Posterior cingulate gyrus (tissue), 11 donors: ENCODE measurements around the gene RPLP1.

ENCODE experiments used
- DNase-seq, 10 donors: peaks; one replicate each; pipeline versions ENCODE4 v3.0.0 to v3.0.0-alpha.2; 2020 to 2021; ENCODE audit warnings: mixed read lengths in 3 of 10
- intact Hi-C: fragments of 100-400 bp; cut with DNase I; formaldehyde crosslinking; loops from one replicate; pipeline ENCODE4 v1.15.1; 2023

RPLP1 gene

GRCh38 chr15:69452692-69453521 is at the start of gene RPLP1:
Gene RPLP1, plus strand, starts transcription at chr15:69452818. Its CDS starts 131 bp downstream, at chr15:69452949.
- intact Hi-C loops, result loop anchor here (1.0 kb wide), 1 partner anchor 9 kb away; no protein-coding TSS in a partner anchor
- DNase-seq, result peak; percentile 95 to 99 (median 97)

GRCh38 chr15:69403594-69403993 is 49.0 kb upstream of the RPLP1 start:
- intact Hi-C loops, result no loop called here
- no peak for DNase-seq

GRCh38 chr15:69405110-69405509 is 47.5 kb upstream of the RPLP1 start:
- no peak for DNase-seq
- intact Hi-C loops, result no loop called here

GRCh38 chr15:69407719-69408400 is 44.8 kb upstream of the RPLP1 start:
- intact Hi-C loops, result no loop called here
- DNase-seq, result no peak

- intact Hi-C loops, result no loop called here
- no peak for DNase-seq
Observed at GRCh38 chr15:69408841-69409240, 43.8 kb upstream of the RPLP1 start.

- peak in 6 of 10 donors; percentile 33 to 88 (median 51) for DNase-seq
- intact Hi-C loops, result no loop called here
Observed at GRCh38 chr15:69410248-69410874, 42.3 kb upstream of the RPLP1 start.

- intact Hi-C loops, result no loop called here
- no peak for DNase-seq
Observed at GRCh38 chr15:69412274-69412673, 40.3 kb upstream of the RPLP1 start.

GRCh38 chr15:69412701-69413100 is 39.9 kb upstream of the RPLP1 start:
- no peak for DNase-seq
- intact Hi-C loops, result no loop called here

- intact Hi-C loops, result no loop called here
- peak; percentile 71 to 98 (median 88) for DNase-seq
Observed at GRCh38 chr15:69413822-69414700, 38.6 kb upstream of the RPLP1 start, which contains the start of gene KIF23. Gene KIF23, plus strand, starts transcription at chr15:69414349. Its CDS starts 117 bp downstream, at chr15:69414466.

- intact Hi-C loops, result no loop called here
- DNase-seq, result no peak
Observed at GRCh38 chr15:69414701-69415167, 37.9 kb upstream of the RPLP1 start.

GRCh38 chr15:69415381-69415780 is 37.2 kb upstream of the RPLP1 start:
- intact Hi-C loops, result no loop called here
- DNase-seq, result no peak

GRCh38 chr15:69417581-69417980 is 35.0 kb upstream of the RPLP1 start:
- intact Hi-C loops, result no loop called here
- DNase-seq, result no peak

GRCh38 chr15:69421498-69421897 is 31.1 kb upstream of the RPLP1 start:
- intact Hi-C loops, result no loop called here
- no peak for DNase-seq

GRCh38 chr15:69422336-69422895 is 30.2 kb upstream of the RPLP1 start:
- intact Hi-C loops, result no loop called here
- DNase-seq, result no peak

GRCh38 chr15:69424001-69424400 is 28.6 kb upstream of the RPLP1 start:
- intact Hi-C loops, result no loop called here

GRCh38 chr15:69424748-69425413 is 27.7 kb upstream of the RPLP1 start:
- intact Hi-C loops, result no loop called here

More at GRCh38 chr15:69424001-69424400, 28.6 kb upstream of the RPLP1 start:
- DNase-seq, result no peak

GRCh38 chr15:69433831-69434230 is 18.8 kb upstream of the RPLP1 start:
- no peak for DNase-seq
- intact Hi-C loops, result no loop called here

More at GRCh38 chr15:69424748-69425413, 27.7 kb upstream of the RPLP1 start:
- no peak for DNase-seq

- intact Hi-C loops, result no loop called here
- no peak for DNase-seq
Observed at GRCh38 chr15:69434238-69434637, 18.4 kb upstream of the RPLP1 start.

- intact Hi-C loops, result no loop called here
- no peak for DNase-seq
Observed at GRCh38 chr15:69434679-69435078, 17.9 kb upstream of the RPLP1 start.
